HL-60 (cell line): ENCODE measurements around the gene EPN2.

Source experiments
- DNase-seq, 2 experiments: peaks; one replicate each; pipeline ENCODE4 v3.0.0-alpha.2; 2010 to 2020; ENCODE audit warnings: low read depth in 1 of 2, low spot score in 1 of 2
- H3K27ac ChIP-seq: fragments of 250-450 bp; sonication (Bioruptor Pico); replicated peaks from 2 replicates; pipeline ENCODE4 v1.5.1; 2020; ENCODE audit warnings: mild to moderate bottlenecking, moderate library complexity
- H3K27me3 ChIP-seq: fragments of 250-450 bp; sonication (Bioruptor Pico); 2 replicates; pipeline ENCODE4 v1.5.1; 2021; ENCODE audit warnings: mild to moderate bottlenecking, moderate library complexity; ENCODE audit not compliant: insufficient read depth, poor library complexity, severe bottlenecking
- H3K4me3 ChIP-seq: replicated peaks from 2 replicates; pipeline ENCODE4 v1.5.1; 2011; ENCODE audit warnings: mild to moderate bottlenecking, control low read depth, low read length; ENCODE audit not compliant: insufficient read depth
- CTCF ChIP-seq: IDR thresholded peaks from one replicate; pipeline ENCODE4 v1.5.1; 2011; ENCODE audit warnings: low read length, control low read depth, inconsistent platforms; ENCODE audit not compliant: insufficient read depth
- GABPA ChIP-seq: IDR thresholded peaks from 2 replicates; pipeline ENCODE4 v1.6.1; 2012; ENCODE audit warnings: low read depth
- POLR2AphosphoS5 ChIP-seq: IDR thresholded peaks from 2 replicates; pipeline ENCODE4 v1.6.1; 2012; ENCODE audit warnings: low read depth
- SPI1 ChIP-seq: IDR thresholded peaks from 2 replicates; pipeline ENCODE4 v1.6.1; 2012; ENCODE audit warnings: low read depth, mild to moderate bottlenecking, borderline replicate concordance
- microRNA-seq: library from miRNA; unstranded; fragments of <30 nt; microRNA quantifications from one replicate; pipeline ENCODE4, GENCODE V29; 2018
- TF ChIP-seq, protein P1 (sequence below): IDR thresholded peaks from 2 replicates; pipeline ENCODE4 v1.6.1; 2012; ENCODE audit warnings: low read depth; ENCODE audit not compliant: insufficient replicate concordance

Gene EPN2

DNA sequence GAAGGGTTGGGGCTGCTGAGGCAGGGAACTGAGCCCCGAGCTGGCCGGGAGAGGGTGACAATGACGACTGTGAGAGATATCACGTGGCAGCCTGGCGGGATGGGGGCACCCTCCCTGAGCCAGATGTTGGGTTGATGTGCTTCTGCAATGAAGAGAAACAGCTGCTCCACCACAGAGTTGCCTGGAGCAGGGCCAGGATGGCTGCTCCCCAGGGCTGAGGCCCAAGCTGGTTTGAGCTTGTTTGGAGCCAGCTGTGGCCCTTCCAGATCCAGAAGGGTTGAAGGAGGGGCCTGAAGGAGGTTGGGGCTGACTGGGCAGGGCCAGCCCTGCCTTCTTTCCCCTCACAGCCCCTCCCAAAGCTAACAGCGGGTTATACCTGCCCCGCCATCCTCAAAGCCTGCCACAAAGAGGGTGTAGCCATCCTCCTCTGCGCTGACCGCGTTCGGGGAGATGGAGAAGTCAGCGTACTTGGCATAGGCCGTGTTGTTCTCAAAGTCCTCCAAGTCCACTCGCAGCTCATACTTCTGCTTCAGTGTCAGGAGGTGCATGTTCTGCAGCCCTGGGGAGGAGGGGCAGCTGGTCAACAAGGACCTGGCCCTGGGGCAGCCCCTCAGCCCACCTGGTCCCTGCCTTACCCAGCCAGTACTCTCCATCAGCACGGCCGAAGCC is 147.7 kb downstream of the EPN2 start:
- Histone ChIP-seq H3K27me3 (no peaks in the 10 kb centered on the region), H3K27ac (no peak overlapping the region), H3K4me3 (no peak overlapping the region)
- no peak for TF ChIP-seq GABPA
- TF ChIP-seq SPI1: no peak
- peak; percentile 90 for TF ChIP-seq POLR2AphosphoS5
- DNase-seq: peak; percentile 78 to 87

GRCh38 chr17:19385521-19385983 is 148.4 kb downstream of the EPN2 start:
- no peak overlapping the region for H3K27ac ChIP-seq
- DNase-seq: no peak
- TF ChIP-seq SPI1: no peak
- TF ChIP-seq CTCF: no peak
- TF ChIP-seq, protein P1, sequence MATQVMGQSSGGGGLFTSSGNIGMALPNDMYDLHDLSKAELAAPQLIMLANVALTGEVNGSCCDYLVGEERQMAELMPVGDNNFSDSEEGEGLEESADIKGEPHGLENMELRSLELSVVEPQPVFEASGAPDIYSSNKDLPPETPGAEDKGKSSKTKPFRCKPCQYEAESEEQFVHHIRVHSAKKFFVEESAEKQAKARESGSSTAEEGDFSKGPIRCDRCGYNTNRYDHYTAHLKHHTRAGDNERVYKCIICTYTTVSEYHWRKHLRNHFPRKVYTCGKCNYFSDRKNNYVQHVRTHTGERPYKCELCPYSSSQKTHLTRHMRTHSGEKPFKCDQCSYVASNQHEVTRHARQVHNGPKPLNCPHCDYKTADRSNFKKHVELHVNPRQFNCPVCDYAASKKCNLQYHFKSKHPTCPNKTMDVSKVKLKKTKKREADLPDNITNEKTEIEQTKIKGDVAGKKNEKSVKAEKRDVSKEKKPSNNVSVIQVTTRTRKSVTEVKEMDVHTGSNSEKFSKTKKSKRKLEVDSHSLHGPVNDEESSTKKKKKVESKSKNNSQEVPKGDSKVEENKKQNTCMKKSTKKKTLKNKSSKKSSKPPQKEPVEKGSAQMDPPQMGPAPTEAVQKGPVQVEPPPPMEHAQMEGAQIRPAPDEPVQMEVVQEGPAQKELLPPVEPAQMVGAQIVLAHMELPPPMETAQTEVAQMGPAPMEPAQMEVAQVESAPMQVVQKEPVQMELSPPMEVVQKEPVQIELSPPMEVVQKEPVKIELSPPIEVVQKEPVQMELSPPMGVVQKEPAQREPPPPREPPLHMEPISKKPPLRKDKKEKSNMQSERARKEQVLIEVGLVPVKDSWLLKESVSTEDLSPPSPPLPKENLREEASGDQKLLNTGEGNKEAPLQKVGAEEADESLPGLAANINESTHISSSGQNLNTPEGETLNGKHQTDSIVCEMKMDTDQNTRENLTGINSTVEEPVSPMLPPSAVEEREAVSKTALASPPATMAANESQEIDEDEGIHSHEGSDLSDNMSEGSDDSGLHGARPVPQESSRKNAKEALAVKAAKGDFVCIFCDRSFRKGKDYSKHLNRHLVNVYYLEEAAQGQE: no peak
- TF ChIP-seq POLR2AphosphoS5: no peak
- TF ChIP-seq GABPA: no peak
- no peaks in the 10 kb centered on the region for H3K27me3 ChIP-seq
- no peak overlapping the region for H3K4me3 ChIP-seq

Small RNAs within 50 kb of the gene (microRNA-seq; reads per million reads assigned to microRNA genes)
- gene MIR1180: 147 reads per million, percentile 72 among the genes with 10 or more reads in this experiment
